ENCODE results near the gene ZNF500.
"Not testable (repeated sequence)": the region's sequence is repeated elsewhere in the genome, so short reads cannot be mapped to it uniquely, and the experiment has no call there.

ZNF500 gene

DNA sequence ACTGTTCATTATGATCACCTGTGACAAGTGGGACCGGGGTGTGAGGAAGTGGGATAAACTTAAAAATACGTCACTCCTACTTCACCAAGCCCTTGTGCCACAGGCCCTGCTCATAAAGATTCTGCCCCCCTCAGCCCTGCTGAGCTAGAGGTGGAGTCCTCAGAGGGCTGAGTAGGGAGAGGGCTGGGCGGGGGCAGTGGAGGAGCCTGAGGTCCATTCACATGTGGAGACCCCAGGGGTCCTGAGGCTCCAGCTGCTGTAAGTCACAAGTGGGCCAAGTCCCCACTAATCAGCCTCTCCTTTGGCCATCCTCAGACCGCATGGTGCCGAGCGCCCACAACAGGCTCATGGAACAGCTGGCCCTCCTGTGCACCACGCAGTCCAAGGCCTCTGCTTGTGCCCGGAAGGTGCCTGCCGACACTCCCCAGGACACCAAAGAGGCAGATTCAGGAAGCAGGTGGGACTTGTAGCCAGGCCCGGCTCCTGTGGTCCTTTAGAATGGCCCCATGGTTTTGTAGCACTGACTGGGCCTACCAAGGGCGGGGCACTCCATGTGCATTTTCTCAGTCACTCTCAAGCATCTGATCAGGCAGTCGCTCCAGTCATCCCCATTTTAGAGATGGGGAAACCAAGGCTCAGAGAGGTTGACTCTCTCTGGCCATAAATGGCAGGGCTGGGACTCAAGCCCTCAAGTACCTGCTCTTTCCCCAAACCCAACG is 22.2 kb downstream of the ZNF500 start:
- no peak for DNase-seq

DNA sequence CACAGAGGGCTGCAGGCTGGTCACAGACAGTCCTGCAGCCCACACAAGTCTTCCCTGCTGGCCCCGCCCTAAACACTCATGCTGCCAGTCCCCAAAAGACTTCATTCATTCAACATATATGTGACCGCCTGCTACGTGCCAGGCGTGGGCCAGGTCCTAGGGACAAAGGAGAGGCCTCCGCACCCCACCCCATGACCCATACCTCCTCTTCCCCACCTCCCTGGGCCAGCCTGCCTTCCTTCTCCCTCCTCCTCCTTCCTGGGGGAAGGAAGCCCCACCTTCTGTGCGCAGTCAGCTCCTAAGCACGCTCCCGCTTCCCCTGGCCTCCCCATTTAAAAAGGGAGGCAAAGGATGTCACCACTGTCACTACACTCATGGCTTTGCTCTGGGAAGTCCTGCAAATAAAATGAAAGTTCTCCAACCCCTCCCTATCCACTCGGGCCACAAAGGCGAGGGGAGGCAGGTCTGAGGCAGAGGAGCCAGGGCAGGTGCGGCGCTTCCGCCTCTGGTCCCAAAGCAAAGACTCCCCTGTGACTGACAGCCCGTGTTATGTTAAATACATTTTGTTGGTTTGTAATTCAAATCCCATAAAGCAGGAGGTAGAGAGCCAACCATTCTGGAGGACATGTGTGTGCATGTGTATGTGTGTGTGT is 23.6 kb downstream of the ZNF500 start:
- DNase-seq, result peak in 1 of 2 donors; percentile 20

DNA sequence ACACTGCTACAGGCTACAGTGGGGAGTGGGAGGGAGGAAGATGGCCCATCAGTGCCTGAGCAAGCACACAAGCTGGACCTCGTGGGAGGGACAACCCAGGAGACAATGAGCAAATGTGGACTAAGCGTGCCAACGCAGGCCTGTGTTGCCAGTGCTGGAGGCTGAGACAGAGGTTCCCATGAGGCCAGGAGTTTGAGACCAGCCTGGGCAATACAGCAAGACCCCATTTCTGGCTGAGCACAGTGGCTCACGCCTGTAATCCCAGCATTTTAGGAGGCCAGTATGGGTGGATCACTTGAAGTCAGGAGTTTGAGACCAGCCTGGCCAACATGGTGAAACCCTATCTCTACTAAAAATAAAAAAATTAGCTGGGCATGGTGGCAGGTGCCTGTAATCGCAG is 28.6 kb downstream of the ZNF500 start:
- DNase-seq, result not testable (repeated sequence)

DNA sequence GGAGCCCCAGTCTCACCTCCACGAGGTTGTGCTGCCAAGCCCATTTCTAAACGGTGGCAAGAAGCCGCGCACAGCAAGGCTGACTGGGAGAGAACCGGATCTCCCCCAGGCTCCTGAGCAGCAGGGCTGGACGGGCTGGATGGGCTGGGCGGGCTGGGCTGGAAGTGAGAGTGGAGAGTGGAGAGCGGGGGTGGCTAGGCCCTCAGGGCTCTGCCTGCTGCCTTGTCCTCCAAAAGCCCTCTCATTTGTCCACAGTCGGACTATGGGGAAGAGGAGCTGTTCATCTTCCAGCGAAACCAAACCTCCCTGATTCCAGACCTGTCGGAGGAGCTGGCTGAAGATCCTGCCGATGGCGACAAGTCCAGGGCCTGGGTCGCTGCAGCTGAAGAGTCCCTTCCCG is 29.4 kb downstream of the ZNF500 start:
- no peak for DNase-seq

DNA sequence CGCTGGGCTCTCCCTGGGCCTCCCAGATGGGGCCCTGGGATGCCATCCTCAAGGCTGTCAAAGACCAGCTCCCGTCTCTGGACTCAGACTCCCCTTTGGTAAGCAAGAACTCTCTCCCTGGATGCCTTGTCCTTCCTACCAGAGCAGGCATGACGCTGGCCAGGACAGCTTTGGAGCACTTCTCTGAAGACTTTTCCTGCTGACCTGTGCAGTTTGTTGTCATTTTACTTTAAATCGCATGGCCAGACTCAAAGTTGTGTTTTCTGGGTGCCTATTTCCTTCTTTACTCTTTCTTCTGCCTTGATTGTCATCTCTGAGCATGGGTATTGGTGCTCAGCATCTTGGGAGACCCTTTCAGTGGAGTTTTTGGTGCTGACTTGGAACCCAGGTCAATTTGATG is 30.4 kb downstream of the ZNF500 start:
- DNase-seq, result no peak

DNA sequence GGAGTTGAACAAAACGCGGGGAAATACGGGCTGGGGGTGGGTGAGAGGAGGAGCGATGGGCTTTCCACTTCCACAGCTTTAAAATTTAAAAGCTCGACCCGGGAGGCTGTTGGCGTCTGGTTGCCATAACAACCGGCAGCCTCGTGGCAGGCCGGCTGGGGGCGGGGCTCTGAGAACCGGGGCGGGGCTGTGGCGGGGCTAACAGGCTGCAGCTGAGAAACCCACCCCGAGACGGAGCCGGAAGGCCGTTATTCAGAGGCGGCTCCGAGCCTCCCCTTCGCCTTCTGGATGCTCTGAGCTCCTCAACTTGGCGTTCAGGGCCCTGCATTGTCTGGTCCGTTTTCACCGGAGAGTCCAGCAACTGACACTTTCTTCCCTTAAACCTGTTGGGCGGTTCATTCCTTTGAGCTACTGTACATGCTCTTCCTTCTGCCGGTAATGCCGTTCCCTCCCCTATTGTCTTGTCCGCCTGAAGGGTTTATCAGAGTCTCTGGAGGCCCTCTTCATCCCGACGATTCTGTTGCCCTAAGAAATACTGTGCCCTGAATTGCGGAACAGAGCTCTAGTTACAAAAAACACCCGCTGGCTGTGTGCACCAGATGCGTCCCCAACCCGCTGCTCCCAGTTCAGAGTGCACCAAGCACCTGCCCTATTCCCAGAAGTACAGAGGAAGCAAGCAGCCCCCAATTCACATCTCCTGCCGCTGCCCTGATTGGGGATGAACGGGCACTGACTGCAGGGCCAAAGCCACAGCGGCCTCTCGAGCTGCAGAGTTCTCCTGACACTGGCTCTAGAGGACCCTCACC is 32.0 kb downstream of the ZNF500 start:
- peak; percentile 75 to 85 for DNase-seq

DNA sequence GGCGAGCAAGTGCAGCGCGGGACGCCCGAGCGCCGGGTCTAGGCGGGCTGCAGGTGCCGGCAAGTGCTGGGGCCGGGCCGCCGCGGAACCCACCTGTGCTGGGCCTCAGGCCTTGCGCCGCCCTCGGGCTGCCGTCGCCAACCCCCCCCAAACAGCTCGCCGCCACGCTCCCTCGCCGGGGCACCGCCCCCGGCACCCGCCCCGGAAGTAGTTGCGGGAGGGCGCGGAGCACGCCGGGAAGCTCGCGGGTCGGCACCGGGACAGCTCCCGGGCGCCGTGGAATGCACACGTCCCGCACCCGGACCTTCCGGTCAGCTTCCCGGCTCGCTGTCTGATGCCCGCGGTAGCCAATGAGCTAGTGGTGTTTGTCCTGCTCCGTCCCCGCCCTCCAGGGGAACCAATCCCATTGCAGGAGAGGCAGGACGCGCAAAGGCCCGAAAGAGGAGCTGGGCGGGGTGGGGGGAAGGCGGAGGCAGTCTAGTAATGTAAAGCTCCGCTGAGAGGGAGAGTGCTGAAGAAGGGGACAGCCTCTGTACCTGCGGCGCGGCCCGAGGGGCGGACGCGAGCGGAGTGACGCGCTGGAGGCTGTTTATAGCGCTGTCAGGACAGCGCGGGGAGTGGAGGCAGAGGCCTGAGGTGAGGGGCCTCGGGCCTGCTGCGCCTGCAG is 32.8 kb downstream of the ZNF500 start, which contains the start of the genes ANKS3 and DNAAF8:
TSS of gene ANKS3 (minus strand) at position 209 of the 667 bp plus-strand sequence. CDS start 4,122 bp downstream, outside the sequence.
TSS of gene DNAAF8 (plus strand) at position 475 of the 667 bp plus-strand sequence. CDS start 1,978 bp downstream, outside the sequence.
- DNase-seq, result peak; percentile 97 to 98

DNA sequence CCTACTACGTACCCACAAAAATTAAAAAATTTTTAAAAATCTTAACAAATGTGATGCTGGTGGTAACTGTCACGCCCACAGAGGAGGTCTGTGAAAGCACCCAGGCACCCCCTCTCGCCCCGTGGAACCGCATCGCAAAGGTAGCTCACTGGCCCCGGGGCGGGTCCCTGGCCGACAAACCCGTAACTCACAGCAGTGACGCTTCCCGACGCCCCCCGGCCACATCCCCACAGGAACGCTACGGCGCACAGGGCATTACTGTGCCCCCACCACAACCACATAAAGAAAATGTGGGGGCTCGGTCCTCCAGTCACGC is 33.3 kb downstream of the ZNF500 start:
- no peak for DNase-seq

DNA sequence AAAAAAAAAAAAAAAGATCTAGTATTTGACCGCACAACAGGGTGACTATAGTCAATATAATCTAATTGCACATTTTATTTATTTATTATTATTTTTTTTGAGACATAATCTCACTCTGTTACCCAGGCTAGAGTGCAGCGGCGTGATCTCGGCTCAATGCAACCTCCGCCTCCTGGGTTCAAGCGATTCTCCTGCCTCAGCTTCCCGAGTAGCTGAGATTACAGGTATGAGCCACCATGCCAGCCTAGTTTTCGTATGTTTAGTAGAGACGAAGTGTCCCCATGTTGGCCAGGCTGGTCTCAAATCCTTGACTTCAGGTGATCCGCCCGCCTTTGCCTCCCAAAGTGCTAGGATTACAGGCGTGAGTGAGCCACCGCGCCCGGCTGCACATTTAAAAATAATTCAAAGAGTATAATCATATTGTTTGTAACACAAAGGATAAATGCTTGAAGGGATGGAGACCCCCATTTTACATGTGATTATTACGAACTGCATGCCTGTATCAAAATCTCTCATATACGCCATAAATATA is 33.7 kb downstream of the ZNF500 start:
- no peak for DNase-seq

DNA sequence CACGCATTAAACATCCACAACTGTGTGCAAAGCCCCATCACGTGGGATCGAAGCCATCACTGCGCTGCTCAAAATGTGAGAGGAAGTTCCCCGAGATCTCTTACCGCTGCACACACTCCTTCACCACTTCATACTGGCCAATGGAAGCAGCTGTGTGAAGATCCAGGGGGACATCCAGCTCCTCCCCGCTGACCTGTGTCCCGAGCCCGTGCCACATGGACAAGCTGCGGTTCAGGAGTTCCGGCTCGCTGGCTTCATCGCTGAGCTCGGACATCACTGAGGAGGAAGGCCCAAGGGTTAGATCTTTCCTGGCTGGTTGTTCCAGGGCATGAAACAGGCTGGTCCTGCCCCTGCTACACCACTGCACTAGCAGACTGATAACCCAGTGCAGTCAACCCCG is 37.1 kb downstream of the ZNF500 start:
- no peak for DNase-seq

DNA sequence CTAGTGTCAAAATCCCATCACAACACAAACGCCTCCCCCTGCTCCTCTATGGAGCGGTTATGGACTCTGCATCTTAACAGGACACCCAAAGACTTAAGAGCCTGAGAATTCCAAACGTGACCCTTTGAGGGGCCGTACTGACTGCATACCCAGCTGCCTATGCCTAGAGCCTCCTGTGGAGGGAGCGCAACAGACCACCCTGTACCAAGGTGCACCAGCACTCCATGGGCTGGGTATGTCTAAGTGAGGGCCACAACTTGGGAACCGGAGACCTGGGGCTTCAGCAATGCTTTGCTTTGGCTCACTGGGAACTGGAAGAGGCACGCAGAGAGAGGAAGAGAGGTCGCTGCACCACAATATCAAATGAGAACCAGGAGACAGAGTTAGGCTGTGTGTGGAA is 38.3 kb downstream of the ZNF500 start:
- no peak for DNase-seq

DNA sequence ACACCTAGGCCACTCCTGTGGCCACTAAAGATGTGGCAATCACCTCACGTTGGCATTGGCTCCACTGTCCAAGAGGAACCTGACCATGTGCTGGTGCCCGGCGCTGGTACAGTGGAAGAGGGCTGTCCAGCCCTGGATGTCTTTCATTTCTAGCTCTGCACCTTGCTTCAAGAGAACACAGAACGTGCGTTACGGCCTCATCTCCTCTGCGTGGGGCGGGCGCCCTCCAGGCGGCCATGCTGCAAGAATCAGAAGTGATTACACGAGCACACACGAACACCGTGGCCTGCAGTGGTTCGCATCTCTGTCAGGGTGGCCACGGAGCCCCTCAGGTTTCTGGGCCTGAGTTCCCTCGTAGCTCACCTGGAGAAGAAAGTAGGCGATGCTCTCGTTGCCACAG is 40.3 kb downstream of the ZNF500 start:
- no peak for DNase-seq

DNA sequence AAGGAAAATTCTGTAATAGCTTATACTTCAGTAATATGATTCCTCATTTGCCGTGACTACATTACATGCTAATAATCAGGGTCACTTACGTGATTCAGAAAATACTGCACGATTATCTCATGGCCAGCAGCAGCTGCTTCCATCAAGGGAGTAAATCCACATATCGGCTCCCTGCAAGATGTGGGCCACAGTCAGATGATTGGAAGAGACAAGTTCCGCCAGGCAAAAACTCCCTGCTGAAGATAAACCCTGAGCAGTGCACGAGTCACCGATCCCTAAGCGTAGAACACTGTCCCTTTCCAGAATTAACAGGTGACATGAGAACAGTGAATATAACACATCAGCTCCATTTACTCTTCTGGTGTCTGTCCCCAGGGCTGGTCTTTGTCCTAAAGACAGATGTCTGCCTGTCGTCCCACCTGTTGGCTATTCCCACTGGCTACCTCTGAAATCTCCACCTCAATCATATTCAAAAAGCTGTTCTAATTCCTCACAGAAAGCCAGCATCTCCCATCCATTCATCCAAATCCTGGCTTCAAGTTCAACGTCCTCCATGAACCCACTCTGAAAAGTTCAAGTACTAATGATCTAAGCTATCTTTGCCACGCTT is 42.2 kb downstream of the ZNF500 start:
- DNase-seq, result no peak

DNA sequence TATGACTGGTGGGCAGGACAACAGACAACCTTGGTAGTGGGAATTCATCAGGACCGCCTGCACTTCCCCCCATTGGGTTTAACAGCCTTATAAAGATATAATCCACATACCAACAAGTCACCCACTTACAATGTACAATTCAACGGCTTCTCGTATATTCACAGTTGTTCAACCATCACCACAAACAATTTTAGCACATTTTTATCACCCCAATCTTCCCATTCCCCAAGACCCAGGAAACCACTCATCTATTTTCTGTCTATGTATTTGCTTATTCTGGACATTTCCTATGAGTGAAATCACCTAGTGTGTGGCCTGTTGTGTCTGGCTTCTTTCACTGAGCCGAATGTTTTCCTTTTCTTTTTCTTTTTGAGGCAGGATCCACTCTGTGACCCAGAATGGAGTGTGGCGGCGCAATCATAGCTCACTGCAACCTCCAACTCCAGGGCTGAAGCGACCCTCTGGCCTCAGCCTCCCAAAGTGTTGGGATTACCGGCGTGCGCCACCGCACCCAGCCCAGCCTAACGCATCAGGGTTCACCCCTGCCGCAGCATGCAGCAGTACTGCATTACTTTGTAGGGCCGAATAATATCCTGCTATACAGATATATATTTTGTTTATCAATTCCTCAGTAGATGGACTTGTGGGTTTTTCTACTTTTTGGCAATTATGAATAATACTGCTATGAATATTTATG is 43.7 kb downstream of the ZNF500 start:
- no peak for DNase-seq

DNA sequence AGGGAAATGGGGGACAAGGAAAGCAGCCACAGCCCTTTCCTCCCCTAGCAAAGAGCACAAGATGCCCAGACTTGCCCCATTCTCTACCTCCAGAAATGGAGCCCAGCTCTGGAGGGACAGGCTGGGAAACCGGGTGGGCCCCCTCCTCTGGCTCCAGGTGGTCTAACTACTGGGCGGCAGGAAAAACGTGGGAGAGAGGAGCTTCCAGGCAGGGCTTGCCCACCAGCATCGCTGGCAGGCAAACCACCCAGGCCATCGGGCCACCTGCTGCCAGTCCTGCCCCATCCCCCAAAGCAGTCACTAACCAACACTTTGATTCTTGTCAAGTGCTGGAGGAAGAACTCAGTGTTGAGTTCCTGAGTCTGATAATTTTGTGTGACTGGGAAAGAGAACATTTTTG is 48.5 kb downstream of the ZNF500 start:
- DNase-seq, result no peak

DNA sequence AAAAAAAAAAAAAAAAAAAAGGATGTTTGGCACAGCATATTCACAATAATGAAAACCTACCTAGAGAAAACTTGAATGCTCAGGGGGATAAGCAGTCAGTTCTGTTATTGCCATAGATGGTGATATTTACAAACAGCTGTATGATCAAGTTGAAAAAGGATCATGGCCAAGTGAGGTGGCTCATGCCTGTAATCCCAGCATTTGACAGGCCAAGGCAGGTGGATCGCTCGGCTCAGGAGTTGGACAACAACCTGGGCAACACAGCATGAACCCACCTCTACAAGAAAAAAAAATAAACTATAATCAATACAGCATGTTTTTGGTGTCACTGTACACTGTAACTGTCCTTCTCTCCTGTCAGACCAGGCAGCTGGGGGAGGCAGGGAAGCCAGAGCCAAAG is 52.0 kb downstream of the ZNF500 start:
- no peak for DNase-seq

DNA sequence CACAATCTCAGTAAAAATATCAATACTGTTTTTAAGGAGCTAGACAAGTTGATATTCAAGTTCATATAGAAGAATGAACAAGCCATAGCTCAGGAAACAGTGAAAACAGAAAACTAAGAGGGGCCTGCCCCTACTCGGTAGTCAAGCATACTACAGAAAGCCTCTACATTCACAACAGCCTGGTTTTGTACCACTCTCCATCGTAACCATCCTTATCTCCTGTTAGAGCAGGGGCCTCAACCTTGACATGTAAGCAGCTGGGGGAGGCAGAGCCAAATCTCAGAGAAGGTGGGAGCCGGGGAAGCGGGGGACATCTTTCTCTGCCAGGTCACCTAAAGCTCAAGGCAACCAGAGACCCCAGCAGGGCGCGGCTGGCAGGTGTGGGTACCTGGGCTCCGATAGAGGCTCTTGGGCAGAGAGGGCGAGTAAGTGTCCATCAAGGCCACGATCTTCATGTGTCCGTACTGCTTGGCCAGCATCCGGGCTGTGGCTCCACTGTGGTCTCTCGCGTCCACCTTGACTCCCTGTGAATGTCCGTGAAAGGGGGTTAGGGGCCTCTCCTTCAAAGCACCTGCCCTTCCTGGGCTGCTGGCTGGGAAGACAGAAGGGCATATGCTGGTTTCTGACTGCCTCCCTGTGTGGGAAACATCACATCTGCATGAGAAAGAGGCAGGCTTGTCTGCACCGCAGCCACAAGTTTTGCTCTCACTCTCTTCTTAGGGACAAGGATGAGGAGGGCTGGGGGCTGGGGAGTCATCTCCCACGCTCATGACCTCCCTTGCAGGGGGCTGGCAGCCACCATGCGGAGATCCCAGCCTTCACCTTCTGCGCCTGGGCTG is 53.1 kb downstream of the ZNF500 start:
- DNase-seq, result no peak

DNA sequence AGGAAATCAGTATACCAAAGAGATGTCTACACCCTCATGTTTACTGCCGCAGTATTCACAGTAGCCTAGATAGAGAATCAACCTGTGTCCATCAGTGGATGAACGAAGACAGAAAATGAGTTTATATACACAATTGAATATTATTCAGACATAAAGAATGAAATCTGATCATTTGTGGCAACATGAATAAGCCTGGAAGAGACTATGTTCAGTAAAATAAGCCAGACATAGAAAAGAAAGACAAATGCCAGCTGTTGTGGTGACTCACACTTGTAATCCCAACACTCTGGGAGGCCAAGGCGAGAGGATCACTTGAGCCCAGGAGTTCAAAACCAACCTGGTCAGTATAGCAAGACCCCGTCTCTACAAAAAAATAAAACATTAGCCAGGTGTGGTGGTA is 57.5 kb downstream of the ZNF500 start:
- DNase-seq, result no peak

DNA sequence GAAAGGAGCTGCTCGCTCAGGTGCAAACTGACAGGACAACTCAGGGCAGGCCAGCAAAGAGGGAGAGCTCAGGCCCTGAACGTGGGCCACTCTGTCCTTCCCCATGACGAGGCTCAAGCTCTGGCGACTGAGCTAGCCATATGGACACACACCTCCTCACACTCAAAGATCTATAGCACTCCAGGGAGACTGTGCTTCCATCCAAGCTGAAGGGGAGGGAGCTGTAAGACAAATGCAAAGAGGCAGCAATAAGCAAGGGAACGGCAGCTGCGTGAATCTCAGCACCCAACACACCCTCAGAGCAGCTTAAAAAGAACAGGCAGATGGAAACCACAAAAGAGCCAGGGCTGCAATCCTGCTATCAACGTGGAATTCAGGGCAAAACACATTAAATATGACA is 60.1 kb downstream of the ZNF500 start:
- no peak for DNase-seq

DNA sequence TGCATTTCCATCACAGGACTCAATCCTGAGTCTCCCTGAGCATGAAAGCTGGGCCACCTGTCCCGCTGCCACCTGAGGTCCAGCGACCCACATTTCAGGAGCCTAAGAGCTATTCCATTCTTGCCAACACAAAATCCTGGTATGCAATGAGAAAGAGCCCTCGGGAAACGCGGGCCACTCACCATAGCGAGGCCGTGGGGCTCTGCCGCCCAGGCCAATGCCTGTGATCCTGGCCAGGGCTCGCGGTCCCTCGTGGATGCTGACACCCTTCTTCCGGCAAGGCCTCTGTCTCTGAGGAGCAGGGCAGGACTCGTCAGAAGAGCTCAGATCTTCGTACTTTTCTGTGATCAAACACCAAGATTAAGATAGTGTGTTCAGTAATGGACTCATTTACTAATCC is 62.0 kb downstream of the ZNF500 start:
- DNase-seq, result no peak

DNA sequence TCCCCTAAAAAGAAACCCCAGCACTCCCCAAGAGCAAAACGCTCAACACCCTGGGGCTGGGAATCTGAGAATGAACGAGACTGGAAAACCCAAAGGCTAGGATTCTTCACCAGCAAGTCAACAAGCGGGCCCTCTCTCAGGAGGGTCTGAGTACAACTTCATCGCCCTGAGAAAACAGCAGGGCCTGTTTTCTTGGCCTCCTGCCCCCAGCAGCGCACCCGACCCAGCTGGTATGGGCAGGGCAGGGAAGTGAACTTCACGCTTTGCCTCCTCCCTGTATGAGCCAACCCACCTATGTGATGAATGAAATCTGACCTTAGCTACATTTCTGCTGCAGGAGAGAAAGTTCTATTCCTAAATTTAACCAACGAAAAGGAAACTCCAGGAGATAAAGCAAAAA is 62.5 kb downstream of the ZNF500 start:
- DNase-seq, result no peak

Measured in inflammatory macrophage (primary cell).